ENCODE data around the gene TMEM167A. TPM values are rescaled to one million over a fixed set of nuclear protein-coding genes. Genes with fewer than 3 reads are reported as not detected.

The TMEM167A gene
- total RNA-seq, 1 experiment from 2014 or later = 76.5 TPM

DNA sequence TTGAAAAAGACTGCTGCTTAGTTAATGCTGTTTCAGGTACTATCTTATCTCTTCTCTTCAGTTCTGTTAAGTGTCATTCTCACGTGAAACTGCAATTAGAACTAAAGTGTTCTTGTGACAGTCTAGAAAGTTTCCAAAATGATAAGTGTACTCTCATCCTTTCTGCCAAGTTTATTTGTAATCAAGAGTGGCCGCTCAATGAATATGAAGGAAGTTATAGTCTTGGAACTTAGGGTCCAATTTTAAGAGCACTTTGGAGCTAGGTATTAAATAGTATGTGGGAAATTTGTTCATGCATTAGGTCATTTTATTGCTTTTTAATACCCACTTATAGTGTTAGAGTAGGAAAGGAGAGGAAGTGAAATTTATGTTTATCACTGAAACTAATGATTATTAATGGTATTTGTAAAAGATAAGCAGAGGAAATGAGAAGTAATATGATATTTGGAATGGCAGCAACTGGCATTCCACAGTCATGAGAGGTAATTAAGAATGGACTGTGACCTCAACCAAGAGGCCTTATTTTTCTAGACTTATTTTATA lies 20.6 kb upstream of the TMEM167A start:
- DNase-seq = no peak
- no peaks in the 10 kb centered on the region for H3K27me3 ChIP-seq (ENCODE audit: control insufficient read depth, insufficient read depth, low read length)
- no peak overlapping the region for H3K4me3 ChIP-seq (ENCODE audit: insufficient read depth, low read depth, low read length)
- no peaks in the 10 kb centered on the region for H3K36me3 ChIP-seq (replicated peaks; ENCODE audit: control insufficient read depth, insufficient read depth, low read length)

DNA sequence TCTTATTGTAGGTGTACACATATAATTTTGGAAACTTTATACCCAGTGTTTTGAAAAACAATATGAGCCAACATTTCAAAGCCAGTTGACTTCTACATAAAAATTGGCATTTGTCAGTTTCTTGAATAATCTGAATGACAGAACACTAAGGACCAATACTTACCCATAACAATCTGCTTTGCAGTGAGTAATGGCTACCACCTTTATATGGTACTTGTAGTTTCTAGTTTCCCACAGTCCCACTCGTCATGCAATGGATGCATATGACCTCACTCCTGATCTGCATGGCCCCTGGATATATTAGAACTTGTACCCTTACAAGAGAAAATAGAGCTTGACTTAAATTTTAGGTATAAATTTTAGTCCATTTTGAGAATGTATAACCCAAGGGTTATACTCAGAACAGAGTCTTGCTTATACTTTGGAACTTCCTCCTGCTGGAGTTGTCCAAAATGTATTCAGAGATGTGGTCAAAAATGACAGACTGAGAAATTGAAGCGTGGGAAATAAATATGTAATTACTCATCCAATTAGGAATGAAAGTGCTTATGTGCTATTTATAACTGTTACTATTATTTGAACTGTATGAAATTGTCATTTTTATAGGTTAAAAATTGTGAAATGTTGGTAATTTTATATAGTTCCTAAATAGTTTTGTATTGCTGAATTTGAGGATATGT lies 19.6 kb upstream of the TMEM167A start:
- Histone ChIP-seq H3K4me3 (ENCODE audit: insufficient read depth, low read depth, low read length) (no peak overlapping the region), H3K36me3 (replicated peaks; ENCODE audit: control insufficient read depth, insufficient read depth, low read length) (no peaks in the 10 kb centered on the region), H3K27me3 (ENCODE audit: control insufficient read depth, insufficient read depth, low read length) (no peaks in the 10 kb centered on the region)
- no peak for DNase-seq

DNA sequence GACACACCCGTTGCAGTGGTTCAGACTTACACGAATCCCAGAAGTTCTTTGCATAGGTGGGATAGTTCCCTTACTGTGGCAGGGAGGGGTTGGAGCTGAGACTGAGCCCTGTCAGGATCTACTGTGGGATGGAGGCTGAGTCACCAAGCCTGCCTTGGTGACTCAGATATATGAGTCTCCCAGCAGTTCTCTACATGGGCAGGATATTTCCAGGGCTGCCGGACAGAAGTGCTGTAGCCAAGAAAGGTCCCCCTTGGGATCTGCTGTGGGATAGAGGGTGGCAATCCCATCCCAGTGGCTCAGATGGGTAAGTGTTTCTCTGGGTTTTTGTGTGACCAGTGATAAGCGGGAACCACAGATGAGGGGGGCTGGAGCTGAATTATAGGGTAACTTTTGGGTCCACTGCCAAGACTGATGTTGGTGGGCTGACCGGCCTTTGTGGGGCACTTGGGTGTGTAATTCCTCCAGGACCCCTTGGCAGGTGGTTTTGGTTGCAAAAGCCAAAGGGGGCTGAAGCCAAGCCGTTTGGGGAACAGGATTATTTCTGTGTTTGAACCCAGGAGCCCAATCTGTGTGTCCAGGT lies 18.9 kb upstream of the TMEM167A start:
- Histone ChIP-seq H3K27me3 (ENCODE audit: control insufficient read depth, insufficient read depth, low read length) (no peaks in the 10 kb centered on the region), H3K4me3 (ENCODE audit: insufficient read depth, low read depth, low read length) (no peak overlapping the region), H3K36me3 (replicated peaks; ENCODE audit: control insufficient read depth, insufficient read depth, low read length) (no peaks in the 10 kb centered on the region)
- DNase-seq = no peak

DNA sequence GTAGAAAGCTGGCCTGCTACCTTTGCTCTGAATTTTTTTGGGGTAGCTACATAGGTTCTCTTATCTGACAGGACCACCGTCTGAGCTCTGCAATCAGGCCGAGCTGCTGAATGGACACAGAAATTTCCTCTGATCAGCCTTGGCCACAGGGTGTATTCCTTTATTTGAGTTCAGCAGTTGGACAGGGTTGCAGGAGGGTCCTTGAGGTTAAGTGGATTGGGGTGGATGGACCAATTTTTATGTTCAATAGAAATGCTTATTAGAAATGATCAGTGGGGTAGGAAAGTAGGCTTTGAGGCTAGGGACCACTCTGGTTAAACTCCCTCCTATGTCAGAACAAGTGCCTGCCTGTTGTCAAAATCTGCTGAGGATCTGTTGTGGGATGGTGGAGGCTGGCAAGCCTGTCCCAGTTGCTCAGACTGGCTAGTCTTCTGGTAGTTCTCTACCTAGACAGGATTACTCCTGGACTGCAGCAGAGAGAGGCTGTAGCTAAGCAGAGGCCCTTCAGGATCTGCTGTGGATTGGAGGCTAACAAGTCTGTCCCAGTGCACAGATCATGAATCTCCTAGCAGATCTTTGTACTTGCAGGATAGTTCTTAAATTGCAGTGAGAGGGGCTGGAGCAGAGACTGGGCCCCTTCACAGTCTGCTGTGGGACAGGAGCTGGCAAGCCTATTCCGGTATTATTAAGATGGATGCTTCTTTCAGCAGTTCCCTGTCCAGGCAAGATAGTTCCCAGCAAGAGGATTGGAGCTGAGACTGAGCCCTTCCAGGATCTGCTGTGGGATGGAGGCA lies 18.2 kb upstream of the TMEM167A start:
- Histone ChIP-seq H3K27me3 (ENCODE audit: control insufficient read depth, insufficient read depth, low read length) (no peaks in the 10 kb centered on the region), H3K36me3 (replicated peaks; ENCODE audit: control insufficient read depth, insufficient read depth, low read length) (no peaks in the 10 kb centered on the region), H3K4me3 (ENCODE audit: insufficient read depth, low read depth, low read length) (no peak overlapping the region)
- no peak for DNase-seq

DNA sequence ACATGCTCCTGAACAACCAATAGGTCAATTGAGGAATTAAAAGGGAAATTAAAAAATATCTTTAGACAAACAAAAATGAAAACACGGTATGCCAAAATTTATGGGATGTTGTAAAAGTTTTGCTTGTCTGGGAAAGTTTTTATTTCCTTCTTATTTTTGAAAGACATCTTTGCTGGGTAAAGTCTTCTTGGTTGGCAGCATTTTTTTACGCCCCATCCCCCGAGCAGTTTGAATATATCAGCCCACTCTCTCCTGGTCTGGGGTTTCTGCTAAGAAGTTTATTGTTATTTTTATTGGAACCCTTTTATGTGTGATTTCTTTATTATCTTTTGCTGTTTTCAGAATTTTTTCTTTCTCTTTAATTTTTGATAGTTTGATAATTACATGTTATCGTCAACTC lies 16.5 kb upstream of the TMEM167A start:
- Histone ChIP-seq H3K4me3 (ENCODE audit: insufficient read depth, low read depth, low read length) (no peak overlapping the region), H3K36me3 (replicated peaks; ENCODE audit: control insufficient read depth, insufficient read depth, low read length) (no peaks in the 10 kb centered on the region), H3K27me3 (ENCODE audit: control insufficient read depth, insufficient read depth, low read length) (no peaks in the 10 kb centered on the region)
- no peak for DNase-seq

DNA sequence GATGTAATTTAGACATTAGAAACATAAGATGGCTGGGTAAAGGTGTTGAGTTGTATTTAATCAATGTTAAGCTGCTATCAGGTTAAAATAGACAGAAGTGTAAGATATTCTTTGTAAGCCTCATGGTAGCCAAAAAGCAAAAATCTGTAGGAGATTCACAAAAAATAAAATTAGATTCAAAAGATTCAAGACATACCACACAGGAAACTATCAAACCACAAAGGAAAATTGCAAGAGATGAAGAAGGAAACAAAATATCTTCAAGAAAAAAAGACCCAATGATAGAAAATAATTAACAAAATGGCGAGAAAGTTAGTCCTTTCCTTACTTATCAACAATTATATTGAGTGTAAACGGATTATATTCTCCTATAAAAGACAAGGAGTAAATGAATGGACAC lies 15.4 kb upstream of the TMEM167A start:
- Histone ChIP-seq H3K4me3 (ENCODE audit: insufficient read depth, low read depth, low read length) (no peak overlapping the region), H3K27me3 (ENCODE audit: control insufficient read depth, insufficient read depth, low read length) (no peaks in the 10 kb centered on the region), H3K36me3 (replicated peaks; ENCODE audit: control insufficient read depth, insufficient read depth, low read length) (no peaks in the 10 kb centered on the region)
- DNase-seq = no peak

DNA sequence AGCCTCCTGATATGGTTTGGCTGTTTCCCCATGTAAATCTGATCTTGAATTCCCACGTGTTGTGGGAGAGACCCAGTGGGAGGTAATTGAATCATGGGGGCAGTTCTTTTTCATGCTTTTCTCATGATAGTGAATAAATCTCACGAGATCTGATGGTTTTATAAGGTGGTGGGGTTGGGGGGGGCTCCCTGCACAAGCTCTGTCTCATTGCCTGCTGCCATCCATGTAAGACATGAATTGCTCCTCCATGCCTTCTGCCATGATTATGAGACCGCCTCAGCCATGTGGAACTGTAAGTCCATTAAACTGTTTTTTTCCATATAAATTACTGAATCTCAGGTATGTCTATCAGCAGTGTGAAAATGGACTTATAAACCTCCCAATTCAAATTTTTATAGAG lies 13.0 kb upstream of the TMEM167A start:
- Histone ChIP-seq H3K36me3 (replicated peaks; ENCODE audit: control insufficient read depth, insufficient read depth, low read length) (no peaks in the 10 kb centered on the region), H3K27me3 (ENCODE audit: control insufficient read depth, insufficient read depth, low read length) (no peaks in the 10 kb centered on the region), H3K4me3 (ENCODE audit: insufficient read depth, low read depth, low read length) (no peak overlapping the region)
- DNase-seq = no peak

DNA sequence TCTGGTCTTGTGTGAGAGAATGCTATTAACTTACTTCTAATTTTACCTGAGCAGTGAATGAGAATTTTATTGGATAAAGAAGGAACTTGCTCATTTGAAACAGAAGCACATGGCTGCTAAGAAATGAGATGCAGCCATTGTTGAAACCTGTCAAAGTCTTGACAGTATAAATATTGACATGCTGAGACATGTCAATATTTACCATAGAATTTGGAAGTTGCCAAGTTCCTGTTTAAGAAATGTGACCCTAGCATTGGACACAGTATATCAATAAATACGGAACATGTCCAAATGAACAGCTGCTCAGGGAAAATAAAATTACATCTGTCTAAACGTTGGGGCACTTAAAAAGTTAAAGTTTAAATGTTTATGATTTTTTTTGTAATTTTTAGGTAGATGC lies 7.9 kb upstream of the TMEM167A start:
- Histone ChIP-seq H3K4me3 (ENCODE audit: insufficient read depth, low read depth, low read length) (no peak overlapping the region), H3K27me3 (ENCODE audit: control insufficient read depth, insufficient read depth, low read length) (no peaks in the 10 kb centered on the region)

DNA sequence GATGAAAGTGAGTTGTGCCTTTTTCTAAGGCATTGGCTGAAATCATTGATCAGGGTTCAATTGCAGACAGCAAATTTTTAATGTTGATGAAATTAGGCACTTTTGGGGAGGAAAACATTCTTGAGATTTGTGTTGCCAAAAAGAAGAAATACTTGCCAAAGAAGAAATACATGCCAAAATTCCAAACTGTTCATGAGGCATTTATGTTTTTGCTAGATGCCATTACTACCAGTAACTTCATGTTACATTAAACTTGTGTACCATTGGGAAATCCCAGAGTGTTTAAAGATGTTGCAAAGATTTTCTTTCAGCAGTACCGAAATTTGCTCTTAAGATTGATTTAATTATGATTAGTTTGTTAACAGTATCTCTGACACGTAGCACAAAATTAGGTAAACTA lies 7.1 kb upstream of the TMEM167A start:
- DNase-seq = no peak
- Histone ChIP-seq H3K4me3 (ENCODE audit: insufficient read depth, low read depth, low read length) (no peak overlapping the region), H3K36me3 (replicated peaks; ENCODE audit: control insufficient read depth, insufficient read depth, low read length) (no peaks in the 10 kb centered on the region), H3K27me3 (ENCODE audit: control insufficient read depth, insufficient read depth, low read length) (no peaks in the 10 kb centered on the region)

More for the DNA sequence above, 7.9 kb upstream of the TMEM167A start:
- H3K36me3 ChIP-seq (replicated peaks; ENCODE audit: control insufficient read depth, insufficient read depth, low read length) = no peaks in the 10 kb centered on the region
- DNase-seq = no peak

DNA sequence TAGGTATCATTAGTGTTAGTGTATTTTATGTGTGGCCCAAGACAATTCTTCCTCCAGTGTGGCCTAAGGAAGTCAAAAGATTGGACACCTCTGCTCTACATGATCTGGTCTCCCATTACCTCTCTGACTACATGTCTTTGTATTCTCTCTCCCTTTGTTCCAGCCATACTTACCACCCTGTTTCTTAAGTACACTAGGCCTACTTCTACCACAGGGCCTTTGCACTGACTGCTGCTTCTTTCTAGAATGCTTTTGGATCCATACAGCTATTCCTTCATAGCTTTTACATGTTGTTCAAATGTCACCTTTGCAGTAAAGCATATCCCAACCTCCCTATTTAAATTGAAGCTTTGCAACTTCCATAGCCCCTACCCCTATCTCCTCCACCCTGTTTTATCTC lies 5.6 kb upstream of the TMEM167A start:
- DNase-seq = no peak
- H3K36me3 ChIP-seq (replicated peaks; ENCODE audit: control insufficient read depth, insufficient read depth, low read length) = no peaks in the 10 kb centered on the region
- H3K4me3 ChIP-seq (ENCODE audit: insufficient read depth, low read depth, low read length) = no peak overlapping the region
- H3K27me3 ChIP-seq (ENCODE audit: control insufficient read depth, insufficient read depth, low read length) = no peaks in the 10 kb centered on the region

DNA sequence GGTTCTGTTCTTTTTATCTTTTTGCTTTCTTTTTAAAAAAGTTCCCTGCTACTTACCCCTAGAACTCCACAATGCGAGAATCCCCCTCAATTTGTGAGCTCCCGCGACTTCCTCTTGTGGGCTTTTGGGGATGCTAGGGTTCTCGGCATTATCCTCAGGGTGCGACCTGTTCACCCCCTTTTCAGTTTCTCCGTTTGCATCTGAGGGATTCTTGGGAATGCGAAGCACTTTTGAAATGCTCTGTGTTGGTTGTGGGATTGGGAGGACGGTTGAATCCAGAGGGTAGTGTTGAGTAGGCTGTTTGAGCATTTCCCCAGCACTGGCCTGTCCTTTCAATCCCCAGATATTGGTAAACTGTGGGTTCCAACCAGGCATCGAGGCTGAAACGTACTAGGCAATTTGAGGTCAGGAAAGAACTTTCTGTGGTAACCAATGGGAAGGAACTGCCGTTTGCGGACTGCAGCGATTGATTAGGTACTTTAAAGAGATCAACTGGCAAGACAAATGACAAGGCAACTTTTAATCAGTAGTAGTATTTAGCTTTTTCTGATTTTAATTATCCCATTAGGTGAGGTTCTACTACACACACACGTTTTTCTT lies 568 bp upstream of the TMEM167A start:
- Histone ChIP-seq H3K4me3 (ENCODE audit: insufficient read depth, low read depth, low read length) (peak overlapping the region; percentile 67), H3K27me3 (ENCODE audit: control insufficient read depth, insufficient read depth, low read length) (no peaks in the 10 kb centered on the region), H3K36me3 (replicated peaks; ENCODE audit: control insufficient read depth, insufficient read depth, low read length) (no peaks in the 10 kb centered on the region)
- peak; percentile 14 for DNase-seq

DNA sequence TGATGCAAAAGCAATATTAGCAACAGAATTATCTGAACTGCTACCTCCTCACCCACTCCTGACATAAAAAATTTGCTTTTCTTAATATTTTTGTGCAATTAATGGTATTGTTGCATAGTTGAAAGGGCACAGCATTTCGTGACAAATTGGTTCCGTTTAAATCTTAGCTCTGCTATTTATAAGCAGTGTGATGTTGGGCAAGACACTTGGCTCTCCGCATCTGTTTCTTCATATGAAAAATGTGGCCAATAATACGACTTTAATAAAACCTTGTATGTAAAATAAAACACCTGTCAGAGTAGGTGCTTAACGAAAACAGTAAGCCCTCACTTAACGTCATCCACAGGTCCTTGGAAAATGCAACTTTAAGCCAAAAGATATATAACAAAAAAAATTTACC lies 4.2 kb downstream of the TMEM167A start:
- H3K36me3 ChIP-seq (replicated peaks; ENCODE audit: control insufficient read depth, insufficient read depth, low read length) = no peaks in the 10 kb centered on the region
- H3K4me3 ChIP-seq (ENCODE audit: insufficient read depth, low read depth, low read length) = no peak overlapping the region
- H3K27me3 ChIP-seq (ENCODE audit: control insufficient read depth, insufficient read depth, low read length) = no peaks in the 10 kb centered on the region
- DNase-seq = no peak

DNA sequence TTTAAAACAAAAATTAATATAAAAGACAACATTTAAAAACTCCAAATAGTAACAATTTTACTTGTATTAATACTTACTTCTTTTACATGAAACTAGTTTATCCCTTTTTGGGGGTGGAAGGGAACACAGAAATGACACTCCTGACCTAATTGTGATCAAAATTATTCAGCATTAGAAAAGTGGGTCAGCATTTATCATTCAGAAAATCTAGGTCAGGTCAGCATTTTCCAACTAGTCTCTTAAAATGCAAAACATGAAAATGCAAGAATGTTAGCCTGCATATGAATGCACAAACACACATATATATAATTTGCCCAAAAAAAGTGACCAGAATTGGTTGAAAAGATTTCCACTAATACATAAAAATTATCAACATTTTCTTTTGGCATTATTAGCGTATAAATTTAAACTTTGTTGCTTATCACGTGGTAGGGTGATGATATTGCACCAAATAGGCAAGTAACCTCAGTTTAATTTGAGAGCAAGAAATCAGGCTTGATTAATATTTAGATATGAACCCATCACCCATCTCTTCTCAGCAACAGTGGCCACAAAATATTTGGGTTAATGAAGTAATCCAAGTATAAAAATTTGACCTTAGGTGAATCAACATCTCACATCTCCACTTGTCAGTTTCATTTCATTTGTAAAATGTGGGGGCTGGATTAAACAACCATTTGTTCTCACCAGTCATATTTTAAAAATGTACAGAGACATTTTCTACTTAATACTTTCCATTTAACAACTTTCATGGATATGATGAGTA lies 5.7 kb downstream of the TMEM167A start:
- Histone ChIP-seq H3K4me3 (ENCODE audit: insufficient read depth, low read depth, low read length) (no peak overlapping the region), H3K36me3 (replicated peaks; ENCODE audit: control insufficient read depth, insufficient read depth, low read length) (no peaks in the 10 kb centered on the region), H3K27me3 (ENCODE audit: control insufficient read depth, insufficient read depth, low read length) (no peaks in the 10 kb centered on the region)
- no peak for DNase-seq

Measured in H7 (cell line).